ENCODE data around the gene SMIM35.

GRCh38 chr11:117997823-117998579 lies 88.8 kb downstream of the SMIM35 start:
- no peak for TF ChIP-seq CTCF (IDR thresholded peaks at IDR 0.05)
- no peak for TF ChIP-seq POLR2AphosphoS5 (IDR thresholded peaks at IDR 0.05)

Measured in upper lobe of left lung (tissue), 4 donors.